ENCODE data around the gene KIAA1671. TPM values are rescaled to one million over a fixed set of nuclear protein-coding genes. Genes with fewer than 3 reads are reported as not detected.

KIAA1671 gene
- total RNA-seq, 1 experiment from 2014 or later = 10.2 TPM

DNA sequence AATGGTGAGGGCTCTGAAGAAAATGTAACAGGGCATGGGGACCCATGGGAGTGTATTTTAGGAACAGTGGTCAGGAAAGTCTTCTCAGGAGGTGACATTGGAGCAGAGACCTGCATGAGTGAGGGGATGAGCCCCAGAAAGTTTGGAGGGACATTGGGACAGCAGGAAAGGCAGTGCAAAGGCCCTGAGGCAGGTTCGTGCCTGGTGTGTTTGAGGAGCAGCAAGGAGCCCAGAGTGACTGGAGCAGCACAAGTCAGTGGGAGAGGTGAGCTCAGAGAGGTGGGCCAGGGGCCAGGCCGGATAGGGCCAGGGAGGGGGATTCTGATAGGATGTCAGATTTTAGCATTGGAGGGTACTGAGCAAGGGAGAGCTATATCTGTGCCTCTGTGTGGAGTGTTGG, 167.1 kb downstream of the KIAA1671 start:
- Histone ChIP-seq H3K4me3 (no peak overlapping the region), H3K9me3 (no peaks in the 10 kb centered on the region), H3K36me3 (no peaks in the 10 kb centered on the region), H3K27me3 (no peaks in the 10 kb centered on the region)
- no peak for DNase-seq

GRCh38 chr22:25120093-25120561, 167.6 kb downstream of the KIAA1671 start:
- no peaks in the 10 kb centered on the region for H3K9me3 ChIP-seq
- no peaks in the 10 kb centered on the region for H3K36me3 ChIP-seq
- no peaks in the 10 kb centered on the region for H3K27me3 ChIP-seq
- no peak for DNase-seq
- H3K4me3 ChIP-seq = no peak overlapping the region

DNA sequence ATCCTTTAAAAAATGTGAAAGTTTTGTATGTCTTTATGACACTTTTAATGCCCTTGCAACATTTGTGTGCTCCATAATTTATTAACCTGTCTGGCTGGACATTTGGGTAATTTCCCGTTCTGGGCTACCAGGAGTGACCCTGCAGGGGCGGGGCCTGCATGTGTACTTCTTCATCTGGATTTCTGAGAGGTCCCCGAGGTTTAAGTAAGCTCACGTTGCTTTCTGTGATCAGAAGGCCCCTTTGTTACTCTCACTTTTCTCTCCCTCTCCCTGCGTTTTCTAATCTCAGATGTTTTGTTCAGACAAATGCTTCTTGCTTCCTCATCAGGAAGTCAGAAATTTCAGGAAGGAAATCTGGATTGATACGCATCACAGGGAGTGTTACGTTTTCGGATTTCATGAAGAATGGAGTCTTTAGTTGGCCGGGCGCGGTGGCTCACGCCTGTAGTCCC, 168.3 kb downstream of the KIAA1671 start:
- DNase-seq = no peak
- Histone ChIP-seq H3K4me3 (no peak overlapping the region), H3K9me3 (no peaks in the 10 kb centered on the region), H3K27me3 (no peaks in the 10 kb centered on the region), H3K36me3 (no peaks in the 10 kb centered on the region)

GRCh38 chr22:25122136-25122764, 169.7 kb downstream of the KIAA1671 start:
- DNase-seq = no peak
- H3K9me3 ChIP-seq = no peaks in the 10 kb centered on the region
- no peak overlapping the region for H3K4me3 ChIP-seq

DNA sequence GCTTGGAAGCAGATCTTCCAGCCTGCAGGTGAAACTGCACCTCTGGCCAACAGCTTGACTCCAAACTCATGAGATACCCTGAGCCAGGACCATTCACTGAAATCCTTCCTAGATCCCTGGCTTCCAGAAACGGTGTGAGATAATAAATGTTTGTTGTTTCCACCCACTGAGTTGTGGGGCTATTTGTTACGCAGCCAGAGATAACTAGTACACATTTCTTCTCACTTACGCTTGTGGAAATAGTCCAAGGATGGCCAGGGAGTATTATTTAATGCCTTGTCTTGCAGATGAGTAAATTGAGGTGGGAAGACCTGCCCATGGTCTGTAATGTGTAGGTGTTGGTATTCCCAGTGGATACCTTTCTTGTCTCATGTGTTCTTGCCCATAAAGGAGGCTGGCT, 171.2 kb downstream of the KIAA1671 start:
- H3K36me3 ChIP-seq = no peaks in the 10 kb centered on the region
- H3K4me3 ChIP-seq = no peak overlapping the region
- no peak for DNase-seq
- no peaks in the 10 kb centered on the region for H3K27me3 ChIP-seq
- H3K9me3 ChIP-seq = no peaks in the 10 kb centered on the region

More at GRCh38 chr22:25122136-25122764, 169.7 kb downstream of the KIAA1671 start:
- no peaks in the 10 kb centered on the region for H3K27me3 ChIP-seq
- H3K36me3 ChIP-seq = no peaks in the 10 kb centered on the region

DNA sequence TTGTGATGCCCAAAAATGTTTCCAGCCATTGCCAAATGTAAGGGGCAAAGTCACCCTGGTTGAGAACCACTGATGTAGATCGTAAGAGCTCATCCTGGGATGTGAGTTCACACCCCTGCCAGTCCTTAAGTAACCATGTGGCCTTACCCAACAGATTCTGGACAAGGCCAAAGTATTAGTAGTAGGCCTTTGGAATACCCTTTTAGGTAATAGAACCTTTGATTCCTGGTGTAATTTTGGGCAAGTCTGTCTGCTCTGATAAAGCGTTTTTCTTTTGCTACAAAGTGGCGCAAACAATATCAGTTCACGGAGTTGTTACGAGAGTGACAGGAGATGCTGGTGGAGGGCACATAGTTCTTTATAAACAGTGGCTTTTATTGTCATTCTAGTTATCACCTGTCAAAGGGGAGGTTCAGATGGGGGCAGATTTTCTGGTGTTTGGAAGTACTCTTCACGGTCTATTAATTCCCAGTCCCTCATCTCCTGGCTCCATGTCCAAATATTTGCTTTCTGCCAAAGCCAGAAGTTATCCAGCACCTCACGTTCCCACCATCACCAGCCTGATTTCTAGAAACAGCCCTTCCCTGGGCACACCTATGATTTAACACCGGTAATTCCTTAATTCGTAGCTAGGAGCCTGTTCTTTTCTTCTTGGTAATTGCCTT, 173.3 kb downstream of the KIAA1671 start:
- no peak overlapping the region for H3K4me3 ChIP-seq
- H3K36me3 ChIP-seq = no peaks in the 10 kb centered on the region
- H3K9me3 ChIP-seq = no peaks in the 10 kb centered on the region
- no peaks in the 10 kb centered on the region for H3K27me3 ChIP-seq
- DNase-seq = no peak

- Histone ChIP-seq H3K27me3 (no peaks in the 10 kb centered on the region), H3K36me3 (no peaks in the 10 kb centered on the region), H3K4me3 (no peak overlapping the region), H3K9me3 (no peaks in the 10 kb centered on the region)
- no peak for DNase-seq
Measured at GRCh38 chr22:25126510-25126909, 174.0 kb downstream of the KIAA1671 start.

- no peak overlapping the region for H3K4me3 ChIP-seq
- DNase-seq = no peak
- no peaks in the 10 kb centered on the region for H3K36me3 ChIP-seq
- no peaks in the 10 kb centered on the region for H3K9me3 ChIP-seq
- H3K27me3 ChIP-seq = no peaks in the 10 kb centered on the region
Measured at GRCh38 chr22:25127318-25127717, 174.8 kb downstream of the KIAA1671 start.

GRCh38 chr22:25130462-25130861, 177.9 kb downstream of the KIAA1671 start:
- Histone ChIP-seq H3K9me3 (no peaks in the 10 kb centered on the region), H3K27me3 (no peaks in the 10 kb centered on the region), H3K36me3 (no peaks in the 10 kb centered on the region), H3K4me3 (no peak overlapping the region)
- no peak for DNase-seq

DNA sequence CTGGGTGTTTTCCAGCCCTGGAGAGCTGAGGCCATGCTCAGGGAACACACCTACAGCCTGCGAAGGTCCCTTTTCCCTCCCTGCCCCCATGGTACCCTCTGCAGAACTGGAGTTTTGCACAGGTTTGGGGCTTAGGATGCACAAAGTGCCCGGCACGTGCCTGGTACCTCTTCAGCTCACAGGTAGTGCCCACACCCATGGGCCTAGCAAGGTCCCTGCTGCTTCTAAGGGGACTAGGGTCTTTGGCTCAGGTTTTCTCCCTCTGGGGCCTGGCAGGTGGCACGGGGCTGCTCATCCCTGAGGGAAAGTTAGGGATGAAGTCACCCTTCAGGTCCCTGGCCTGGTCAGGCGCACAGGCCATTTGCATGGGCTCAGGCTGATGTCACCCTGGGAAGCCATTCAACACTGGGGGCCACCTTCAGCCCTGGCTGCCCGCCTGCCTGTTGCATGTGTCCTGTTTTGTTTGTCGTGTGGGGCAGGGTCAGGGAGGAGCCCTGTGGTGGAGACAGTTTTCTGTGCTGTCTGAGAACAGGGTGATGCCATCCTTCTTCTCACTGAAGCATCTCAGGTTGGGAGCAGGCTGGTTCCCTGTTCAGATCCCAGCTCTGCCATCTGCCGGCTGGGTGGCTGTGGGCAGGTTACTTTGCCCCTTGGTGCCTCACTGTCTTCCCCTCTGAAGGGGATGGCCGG, 178.8 kb downstream of the KIAA1671 start:
- H3K36me3 ChIP-seq = no peaks in the 10 kb centered on the region

GRCh38 chr22:25134028-25134427, 181.5 kb downstream of the KIAA1671 start:
- no peaks in the 10 kb centered on the region for H3K36me3 ChIP-seq
- H3K4me3 ChIP-seq = no peak overlapping the region
- peak; percentile 25 for DNase-seq
- H3K9me3 ChIP-seq = no peaks in the 10 kb centered on the region
- H3K27me3 ChIP-seq = no peaks in the 10 kb centered on the region

More for the DNA sequence above, 178.8 kb downstream of the KIAA1671 start:
- no peak for DNase-seq
- H3K9me3 ChIP-seq = no peaks in the 10 kb centered on the region
- H3K27me3 ChIP-seq = no peaks in the 10 kb centered on the region
- no peak overlapping the region for H3K4me3 ChIP-seq

DNA sequence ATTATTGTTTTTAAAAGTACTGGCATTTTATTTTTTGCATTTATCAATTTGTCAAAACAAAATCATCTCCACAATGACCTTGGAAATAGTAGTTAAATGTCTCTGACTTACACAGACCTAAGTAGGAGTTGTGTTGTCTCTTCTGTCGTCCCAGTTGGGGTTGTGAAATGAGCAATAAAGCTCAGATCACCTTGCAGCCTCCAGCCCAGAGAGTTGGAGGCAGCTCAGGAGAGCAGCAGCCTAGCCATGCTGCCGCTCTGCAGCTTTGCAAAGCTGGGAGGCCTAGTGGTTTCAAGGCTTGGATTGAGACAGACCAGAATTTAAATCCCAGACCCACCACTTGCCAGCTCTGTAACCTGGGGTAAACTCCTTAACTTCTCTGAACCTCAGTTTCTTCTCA, 181.9 kb downstream of the KIAA1671 start:
- Histone ChIP-seq H3K27me3 (no peaks in the 10 kb centered on the region), H3K36me3 (no peaks in the 10 kb centered on the region), H3K9me3 (no peaks in the 10 kb centered on the region), H3K4me3 (no peak overlapping the region)
- DNase-seq = no peak

GRCh38 chr22:25136953-25137576, 184.5 kb downstream of the KIAA1671 start:
- H3K27me3 ChIP-seq = no peaks in the 10 kb centered on the region
- H3K36me3 ChIP-seq = no peaks in the 10 kb centered on the region
- no peaks in the 10 kb centered on the region for H3K9me3 ChIP-seq
- DNase-seq = no peak
- H3K4me3 ChIP-seq = no peak overlapping the region

GRCh38 chr22:25137577-25138525, 185.3 kb downstream of the KIAA1671 start:
- DNase-seq = no peak
- Histone ChIP-seq H3K9me3 (no peaks in the 10 kb centered on the region), H3K36me3 (no peaks in the 10 kb centered on the region), H3K27me3 (no peaks in the 10 kb centered on the region), H3K4me3 (no peak overlapping the region)

- H3K4me3 ChIP-seq = no peak overlapping the region
- no peak for DNase-seq
Measured at GRCh38 chr22:25139062-25139461, 186.5 kb downstream of the KIAA1671 start.

GRCh38 chr22:25142102-25142501, 189.6 kb downstream of the KIAA1671 start:
- DNase-seq = no peak
- Histone ChIP-seq H3K9me3 (no peaks in the 10 kb centered on the region), H3K4me3 (no peak overlapping the region), H3K27me3 (no peaks in the 10 kb centered on the region), H3K36me3 (no peaks in the 10 kb centered on the region)

More at GRCh38 chr22:25139062-25139461, 186.5 kb downstream of the KIAA1671 start:
- Histone ChIP-seq H3K9me3 (no peaks in the 10 kb centered on the region), H3K36me3 (no peaks in the 10 kb centered on the region), H3K27me3 (no peaks in the 10 kb centered on the region)
